Activated T-cell treated with anti-CD3 and anti-CD28 coated beads, Interleukin-2, amount 50 U/mL, for 72 hours (primary cell): ENCODE data around the gene GPR150. TPM values are rescaled to one million over a fixed set of nuclear protein-coding genes. Genes with fewer than 3 reads are reported as not detected.

Experiments used
- ATAC-seq, 2 donors: fragments of 150-1000 bp; cut with Tn5 transposase; replicated peaks in 1 of 2; 2 replicates each; pipeline ENCODE4 v1.10.0; 2021; ENCODE audit warnings: moderate library complexity in 2 of 2, mild to moderate bottlenecking in 1 of 2
- DNase-seq, 2 donors: peaks; one replicate each; pipeline ENCODE4 v3.0.0; 2021 to 2022; ENCODE audit warnings: mixed read lengths in 1 of 2
- H3K27ac Mint-ChIP-seq: one replicate; pipeline ENCODE4 v1.8.0; 2022; ENCODE audit warnings: mild to moderate bottlenecking, moderate library complexity, mixed read lengths
- H3K27me3 Mint-ChIP-seq: one replicate; pipeline ENCODE4 v1.8.0; 2022; ENCODE audit warnings: low read depth, mixed read lengths
- H3K36me3 Mint-ChIP-seq, 2 donors: one replicate each; pipeline ENCODE4 v1.8.0; 2022; ENCODE audit warnings: mixed read lengths in 2 of 2, mild to moderate bottlenecking in 1 of 2; ENCODE audit not compliant: insufficient read depth in 2 of 2
- H3K4me1 Mint-ChIP-seq: one replicate; pipeline ENCODE4 v1.8.0; 2022; ENCODE audit warnings: low read depth, mixed read lengths
- H3K4me3 Mint-ChIP-seq, 2 donors: one replicate each; pipeline ENCODE4 v1.8.0; 2022; ENCODE audit warnings: mild to moderate bottlenecking in 2 of 2, mixed read lengths in 2 of 2, moderate library complexity in 2 of 2
- H3K9me3 Mint-ChIP-seq, 2 donors: one replicate each; pipeline ENCODE4 v1.8.0; 2022; ENCODE audit warnings: mixed read lengths in 2 of 2
- total RNA-seq, 2 donors: library from RNA; stranded (reverse); gene quantifications; one replicate each; pipeline ENCODE4 v1.2.3, GENCODE V29; 2022

The GPR150 gene
- total RNA-seq, 2 donors from 2014 or later, result 1.1 to 1.7 TPM

GRCh38 chr5:95646569-95647431 lies 26.9 kb downstream of the GPR150 start, which contains the start of gene RFESD:
Gene RFESD (plus strand): TSS chr5:95646777. CDS start chr5:95652272, 5,495 bp downstream.
- ATAC-seq, result peak; percentile 97 to 98
- peak; percentile 97 to 98 for DNase-seq
- Mint-ChIP-seq H3K36me3 (no peaks in the 10 kb centered on the region), H3K4me1 (peaks cover 29% of the 10 kb centered on the region), H3K27me3 (no peaks in the 10 kb centered on the region), H3K4me3 (peak within 1 kb of the TSS; percentile 81 to 86), H3K27ac (peak within 1 kb of the TSS; percentile 91), H3K9me3 (no peaks in the 10 kb centered on the region)

- H3K27me3 Mint-ChIP-seq, result no peaks in the 10 kb centered on the region
- H3K9me3 Mint-ChIP-seq, result no peaks in the 10 kb centered on the region
- peak; percentile 34 to 36 for ATAC-seq
- H3K36me3 Mint-ChIP-seq, result peaks cover 0 to 3% of the 10 kb centered on the region in 2 donors
- peaks cover 29% of the 10 kb centered on the region for H3K4me1 Mint-ChIP-seq
- H3K4me3 Mint-ChIP-seq, result peak overlapping the region; percentile 81 to 86
- peak overlapping the region; percentile 91 for H3K27ac Mint-ChIP-seq
- no peak for DNase-seq
Measured at GRCh38 chr5:95647886-95648860, 28.3 kb downstream of the GPR150 start.

- no peak for ATAC-seq
- H3K27ac Mint-ChIP-seq, result no peak overlapping the region
Measured at GRCh38 chr5:95649274-95649673, 29.4 kb downstream of the GPR150 start.

GRCh38 chr5:95649842-95650620 lies 30.1 kb downstream of the GPR150 start:
- Mint-ChIP-seq H3K27ac (no peak overlapping the region), H3K4me1 (peaks cover 19% of the 10 kb centered on the region), H3K36me3 (peaks cover 0 to 3% of the 10 kb centered on the region in 2 donors), H3K9me3 (no peaks in the 10 kb centered on the region), H3K27me3 (no peaks in the 10 kb centered on the region), H3K4me3 (no peak overlapping the region)
- no peak for ATAC-seq
- DNase-seq, result no peak

More at GRCh38 chr5:95649274-95649673, 29.4 kb downstream of the GPR150 start:
- H3K4me1 Mint-ChIP-seq, result peaks cover 25% of the 10 kb centered on the region
- H3K4me3 Mint-ChIP-seq, result peak overlapping the region in 1 of 2 donors; percentile 9
- no peaks in the 10 kb centered on the region for H3K9me3 Mint-ChIP-seq
- no peak for DNase-seq
- H3K27me3 Mint-ChIP-seq, result no peaks in the 10 kb centered on the region
- peaks cover 0 to 3% of the 10 kb centered on the region in 2 donors for H3K36me3 Mint-ChIP-seq

GRCh38 chr5:95652849-95653248 lies 33.0 kb downstream of the GPR150 start:
- H3K27me3 Mint-ChIP-seq, result no peaks in the 10 kb centered on the region
- no peaks in the 10 kb centered on the region for H3K9me3 Mint-ChIP-seq
- peaks cover 0 to 3% of the 10 kb centered on the region in 2 donors for H3K36me3 Mint-ChIP-seq
- H3K4me3 Mint-ChIP-seq, result no peak overlapping the region
- H3K4me1 Mint-ChIP-seq, result peaks cover 5% of the 10 kb centered on the region
- DNase-seq, result no peak
- ATAC-seq, result no peak
- H3K27ac Mint-ChIP-seq, result no peak overlapping the region

- Mint-ChIP-seq H3K36me3 (peaks cover 0 to 3% of the 10 kb centered on the region in 2 donors), H3K27ac (no peak overlapping the region), H3K4me3 (no peak overlapping the region), H3K4me1 (no peaks in the 10 kb centered on the region), H3K27me3 (no peaks in the 10 kb centered on the region), H3K9me3 (no peaks in the 10 kb centered on the region)
- DNase-seq (no peak), ATAC-seq (no peak)
Measured at GRCh38 chr5:95654196-95654595, 34.3 kb downstream of the GPR150 start.

GRCh38 chr5:95655575-95655974 lies 35.7 kb downstream of the GPR150 start:
- Mint-ChIP-seq H3K4me1 (no peaks in the 10 kb centered on the region), H3K27me3 (no peaks in the 10 kb centered on the region), H3K4me3 (no peak overlapping the region), H3K9me3 (no peaks in the 10 kb centered on the region), H3K36me3 (peaks cover 0 to 3% of the 10 kb centered on the region in 2 donors), H3K27ac (no peak overlapping the region)
- no peak for DNase-seq
- no peak for ATAC-seq

GRCh38 chr5:95660060-95660459 lies 40.2 kb downstream of the GPR150 start:
- DNase-seq (no peak), ATAC-seq (no peak)
- no peaks in the 10 kb centered on the region for H3K36me3 Mint-ChIP-seq
- no peaks in the 10 kb centered on the region for H3K4me1 Mint-ChIP-seq
- no peak overlapping the region for H3K4me3 Mint-ChIP-seq
- H3K27me3 Mint-ChIP-seq, result no peaks in the 10 kb centered on the region
- H3K9me3 Mint-ChIP-seq, result no peaks in the 10 kb centered on the region
- no peak overlapping the region for H3K27ac Mint-ChIP-seq

- Mint-ChIP-seq H3K4me3 (no peak overlapping the region), H3K27me3 (no peaks in the 10 kb centered on the region), H3K36me3 (no peaks in the 10 kb centered on the region), H3K4me1 (no peaks in the 10 kb centered on the region), H3K9me3 (no peaks in the 10 kb centered on the region), H3K27ac (no peak overlapping the region)
- DNase-seq, result no peak
- ATAC-seq, result no peak
Measured at GRCh38 chr5:95662946-95663345, 43.1 kb downstream of the GPR150 start.

GRCh38 chr5:95664204-95664786 lies 44.4 kb downstream of the GPR150 start:
- no peak for ATAC-seq
- peak; percentile 27 to 29 for DNase-seq
- no peak overlapping the region for H3K27ac Mint-ChIP-seq
- H3K9me3 Mint-ChIP-seq, result no peaks in the 10 kb centered on the region
- H3K36me3 Mint-ChIP-seq, result no peaks in the 10 kb centered on the region
- H3K27me3 Mint-ChIP-seq, result no peaks in the 10 kb centered on the region
- peaks cover 5% of the 10 kb centered on the region for H3K4me1 Mint-ChIP-seq
- H3K4me3 Mint-ChIP-seq, result no peak overlapping the region

GRCh38 chr5:95667061-95667618 lies 47.3 kb downstream of the GPR150 start:
- H3K9me3 Mint-ChIP-seq, result no peaks in the 10 kb centered on the region
- no peak for DNase-seq
- H3K4me3 Mint-ChIP-seq, result no peak overlapping the region
- ATAC-seq, result no peak
- H3K27ac Mint-ChIP-seq, result no peak overlapping the region
- H3K36me3 Mint-ChIP-seq, result no peaks in the 10 kb centered on the region
- no peaks in the 10 kb centered on the region for H3K27me3 Mint-ChIP-seq
- H3K4me1 Mint-ChIP-seq, result peaks cover 5% of the 10 kb centered on the region

GRCh38 chr5:95667678-95668077 lies 47.8 kb downstream of the GPR150 start:
- H3K27ac Mint-ChIP-seq, result no peak overlapping the region
- no peaks in the 10 kb centered on the region for H3K27me3 Mint-ChIP-seq
- H3K4me1 Mint-ChIP-seq, result peaks cover 5% of the 10 kb centered on the region
- no peak overlapping the region for H3K4me3 Mint-ChIP-seq
- no peaks in the 10 kb centered on the region for H3K36me3 Mint-ChIP-seq
- H3K9me3 Mint-ChIP-seq, result no peaks in the 10 kb centered on the region
- DNase-seq (no peak), ATAC-seq (no peak)
